Thyroid gland (tissue), 4 donors: ENCODE results near the gene S100A4.

Experiments used
- POLR2A ChIP-seq, 2 donors: fragments of 450-650 bp; IDR thresholded peaks; one replicate each; pipeline ENCODE4 v1.6.1; 2017; ENCODE audit warnings: antibody characterized with exemption in 2 of 2, mild to moderate bottlenecking in 2 of 2, moderate library complexity in 1 of 2
- TF ChIP-seq, protein P1 (sequence below), 6 experiments: fragments of 200-600 bp in 3 of 6; fragments of 450-650 bp in 3 of 6; sonication (generic) in 3 of 6; IDR thresholded peaks; one replicate each; pipeline ENCODE4 v1.5.1; 2016 to 2019; ENCODE audit warnings: antibody characterized with exemption in 6 of 6, mild to moderate bottlenecking in 2 of 6, inconsistent platforms in 1 of 6, moderate library complexity in 1 of 6

DNA sequence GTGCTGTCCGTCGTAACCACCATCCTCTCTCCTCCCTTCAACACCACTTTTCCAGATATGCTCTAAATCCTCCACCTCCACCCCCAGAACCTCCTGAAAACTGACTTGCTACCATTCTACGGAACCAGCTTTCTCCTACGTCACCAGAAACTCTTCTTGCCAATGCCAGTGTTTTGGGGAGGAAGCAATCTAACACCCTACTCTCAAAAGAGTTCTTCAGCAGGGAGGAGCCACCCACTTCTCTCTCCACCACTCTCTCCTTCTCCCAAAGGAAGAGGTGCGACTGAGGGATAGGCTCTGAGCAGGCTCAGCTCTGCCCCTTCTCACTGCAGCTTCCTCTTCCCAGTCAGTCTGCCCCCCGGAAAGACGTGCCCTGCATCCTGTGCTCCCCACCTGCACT, 26.1 kb upstream of the S100A4 start:
- TF ChIP-seq, protein P1, sequence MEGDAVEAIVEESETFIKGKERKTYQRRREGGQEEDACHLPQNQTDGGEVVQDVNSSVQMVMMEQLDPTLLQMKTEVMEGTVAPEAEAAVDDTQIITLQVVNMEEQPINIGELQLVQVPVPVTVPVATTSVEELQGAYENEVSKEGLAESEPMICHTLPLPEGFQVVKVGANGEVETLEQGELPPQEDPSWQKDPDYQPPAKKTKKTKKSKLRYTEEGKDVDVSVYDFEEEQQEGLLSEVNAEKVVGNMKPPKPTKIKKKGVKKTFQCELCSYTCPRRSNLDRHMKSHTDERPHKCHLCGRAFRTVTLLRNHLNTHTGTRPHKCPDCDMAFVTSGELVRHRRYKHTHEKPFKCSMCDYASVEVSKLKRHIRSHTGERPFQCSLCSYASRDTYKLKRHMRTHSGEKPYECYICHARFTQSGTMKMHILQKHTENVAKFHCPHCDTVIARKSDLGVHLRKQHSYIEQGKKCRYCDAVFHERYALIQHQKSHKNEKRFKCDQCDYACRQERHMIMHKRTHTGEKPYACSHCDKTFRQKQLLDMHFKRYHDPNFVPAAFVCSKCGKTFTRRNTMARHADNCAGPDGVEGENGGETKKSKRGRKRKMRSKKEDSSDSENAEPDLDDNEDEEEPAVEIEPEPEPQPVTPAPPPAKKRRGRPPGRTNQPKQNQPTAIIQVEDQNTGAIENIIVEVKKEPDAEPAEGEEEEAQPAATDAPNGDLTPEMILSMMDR (IDR thresholded peaks at IDR 0.05) = no peak
- no peak for TF ChIP-seq POLR2A (IDR thresholded peaks at IDR 0.05)
